CD8-positive, alpha-beta memory T cell (primary cell): ENCODE results near the gene SNAPC2. TPM values are rescaled to one million over a fixed set of nuclear protein-coding genes. Genes with fewer than 3 reads are reported as not detected.
A peak's percentile ranks its signal among the peaks of the same experiment; 100 is the strongest.

Experiments
- CTCF ChIA-PET: fragments of 350-600 bp; sonication (Branson Sonifier 250); formaldehyde crosslinking; loops from one replicate; lab custom pipeline; 2021; ENCODE audit warnings: antibody characterized with exemption; lab: Charles Lee
- POLR2A ChIA-PET: fragments of 350-600 bp; sonication (Branson Sonifier 250); formaldehyde crosslinking; loops from one replicate; lab custom pipeline; 2021; ENCODE audit warnings: antibody characterized with exemption; lab: Charles Lee
- DNase-seq, 5 donors: peaks; one replicate each; pipeline versions ENCODE4 v3.0.0 to v3.0.0-alpha.2; 2020 to 2022; ENCODE audit warnings: mixed read lengths in 1 of 5
- H3K27ac ChIP-seq: one replicate; pipeline ENCODE4 v1.7.0; 2013; ENCODE audit warnings: low read depth, mild to moderate bottlenecking, low read length, moderate library complexity
- H3K27me3 ChIP-seq: 2 replicates; pipeline ENCODE4 v1.7.0; 2013; ENCODE audit warnings: low read length, mild to moderate bottlenecking; ENCODE audit not compliant: insufficient read depth, poor library complexity, severe bottlenecking
- H3K36me3 ChIP-seq: 2 replicates; pipeline ENCODE4 v1.7.0; 2013; ENCODE audit warnings: mild to moderate bottlenecking, low read length, moderate library complexity; ENCODE audit not compliant: insufficient read depth
- H3K4me1 ChIP-seq: 2 replicates; pipeline ENCODE4 v1.7.0; 2013; ENCODE audit warnings: mild to moderate bottlenecking, low read length, moderate library complexity; ENCODE audit not compliant: insufficient read depth
- H3K4me3 ChIP-seq: 2 replicates; pipeline ENCODE4 v1.7.0; 2013; ENCODE audit warnings: mild to moderate bottlenecking, low read length
- H3K9me3 ChIP-seq: 2 replicates; pipeline ENCODE4 v1.7.0; 2013; ENCODE audit warnings: mild to moderate bottlenecking, low read length
- H3K27ac Mint-ChIP-seq, 8 donors: one replicate each; pipeline ENCODE4 v1.8.0; 2020 to 2021; ENCODE audit warnings: mixed read lengths in 8 of 8, mild to moderate bottlenecking in 6 of 8, inconsistent platforms in 3 of 8, moderate library complexity in 3 of 8
- H3K27me3 Mint-ChIP-seq, 2 donors: one replicate each; pipeline ENCODE4 v1.8.0; 2020 to 2021; ENCODE audit warnings: mixed read lengths in 2 of 2, mild to moderate bottlenecking in 1 of 2, moderate library complexity in 1 of 2
- H3K36me3 Mint-ChIP-seq, 3 donors: one replicate each; pipeline ENCODE4 v1.8.0; 2020 to 2021; ENCODE audit warnings: mixed read lengths in 3 of 3, inconsistent platforms in 1 of 3, mild to moderate bottlenecking in 1 of 3
- H3K4me1 Mint-ChIP-seq, 3 donors: one replicate each; pipeline ENCODE4 v1.8.0; 2020 to 2021; ENCODE audit warnings: mixed read lengths in 3 of 3, inconsistent platforms in 1 of 3, mild to moderate bottlenecking in 1 of 3
- H3K4me3 Mint-ChIP-seq, 7 donors: one replicate each; pipeline ENCODE4 v1.8.0; 2020 to 2021; ENCODE audit warnings: mixed read lengths in 7 of 7, mild to moderate bottlenecking in 6 of 7, moderate library complexity in 4 of 7, inconsistent platforms in 2 of 7
- H3K9me3 Mint-ChIP-seq, 5 donors: one replicate each; pipeline ENCODE4 v1.8.0; 2020 to 2022; ENCODE audit warnings: mixed read lengths in 5 of 5, mild to moderate bottlenecking in 3 of 5, moderate library complexity in 2 of 5, inconsistent platforms in 1 of 5
- polyA plus RNA-seq: library from polyadenylated mRNA; unstranded; fragments of 300-500 nt; fragmentation: Illumina TruSeq; gene quantifications from one replicate; pipeline ENCODE4 v1.2.3, GENCODE V29; 2021
- total RNA-seq, 2 experiments: library from RNA; stranded (reverse); gene quantifications; one replicate each; pipeline ENCODE4 v1.2.3, GENCODE V29; 2021

SNAPC2 gene
- total and polyA plus RNA-seq, 3 experiments from 2014 or later: 17.4 to 21.9 (median 18.2) TPM

DNA sequence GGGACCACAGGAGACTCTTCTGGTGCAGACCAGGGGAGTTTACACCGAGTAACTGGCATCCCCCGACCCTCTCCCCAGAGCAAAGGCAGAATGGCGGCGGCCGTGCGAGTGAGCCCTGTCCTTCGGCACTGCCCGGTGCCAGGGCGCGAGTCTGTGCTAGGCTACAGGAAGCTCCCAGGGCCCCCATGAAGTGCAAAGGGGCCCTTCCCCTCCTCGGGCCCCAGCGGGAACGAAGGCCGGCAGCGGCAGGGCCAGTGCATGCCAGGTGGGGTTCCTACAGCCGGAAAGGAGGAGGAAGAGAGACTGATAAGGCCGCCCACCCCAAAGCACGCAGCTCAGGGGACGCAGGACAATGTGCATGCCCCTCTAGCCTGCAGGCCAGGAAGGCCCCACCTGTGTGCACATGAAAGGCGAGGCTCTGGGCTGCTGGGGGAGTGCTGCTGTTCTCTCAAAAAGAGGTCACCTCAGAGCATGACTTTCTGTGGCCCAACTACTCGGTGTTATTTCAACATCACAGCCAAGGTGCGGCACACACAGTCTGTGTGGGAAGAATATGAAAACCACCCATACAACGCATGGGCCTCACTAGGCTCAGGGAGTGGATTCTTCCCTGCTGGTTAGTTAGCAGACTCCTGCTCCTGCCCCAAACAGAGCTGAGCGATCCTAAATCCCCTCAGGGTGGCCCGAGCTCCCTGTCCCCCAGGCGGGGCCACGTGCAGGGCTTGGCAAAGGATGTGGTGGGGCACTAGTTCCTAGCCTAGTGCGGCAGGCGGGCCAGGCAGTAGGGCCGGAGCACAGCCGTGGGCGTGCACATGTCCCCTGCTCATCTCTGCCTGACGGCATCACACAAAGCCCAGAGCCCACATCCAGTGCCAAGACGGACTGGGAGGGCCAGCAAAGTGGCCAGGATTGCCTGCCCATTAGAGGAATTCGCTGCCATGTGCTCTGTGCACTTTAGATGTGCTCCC lies 51.7 kb downstream of the SNAPC2 start:
- H3K9me3 Mint-ChIP-seq: no peaks in the 10 kb centered on the region
- H3K4me3 Mint-ChIP-seq: no peak overlapping the region
- H3K9me3 ChIP-seq: no peaks in the 10 kb centered on the region
- DNase-seq: no peak
- H3K36me3 Mint-ChIP-seq: peaks cover 0 to 70% (median 3%) of the 10 kb centered on the region in 3 donors
- H3K4me1 Mint-ChIP-seq: no peaks in the 10 kb centered on the region
- H3K27me3 Mint-ChIP-seq: no peaks in the 10 kb centered on the region
- ChIA-PET POLR2A (no interaction called here), CTCF (no interaction called here)
- no peaks in the 10 kb centered on the region for H3K27me3 ChIP-seq
- no peaks in the 10 kb centered on the region for H3K4me1 ChIP-seq
- H3K27ac Mint-ChIP-seq: peak overlapping the region in 1 of 8 donors; percentile 5
- no peak overlapping the region for H3K27ac ChIP-seq
- H3K4me3 ChIP-seq: no peak overlapping the region
- H3K36me3 ChIP-seq: peaks cover 8% of the 10 kb centered on the region

Other genes with a start within 250 kb of the SNAPC2 start
- not detected for gene MCEMP1, start 243.2 kb upstream of the SNAPC2 start, total RNA-seq
- gene MCEMP1, start 243.2 kb upstream of the SNAPC2 start, polyA plus RNA-seq: not detected
- 10 to 100 TPM; 63.5 to 70.1 TPM for gene TRAPPC5, start 239.5 kb upstream of the SNAPC2 start, total RNA-seq
- 155 TPM for gene TRAPPC5, start 239.5 kb upstream of the SNAPC2 start, polyA plus RNA-seq
- gene FCER2, start 218.2 kb upstream of the SNAPC2 start, total RNA-seq: 1 to 10 TPM in 1 of 2 experiments, under 1 TPM in 1; 0.96 to 1.6 TPM
- gene FCER2, start 218.2 kb upstream of the SNAPC2 start, polyA plus RNA-seq: not detected
- not detected for gene CLEC4G, start 188.2 kb upstream of the SNAPC2 start, total RNA-seq
- not detected for gene CLEC4G, start 188.2 kb upstream of the SNAPC2 start, polyA plus RNA-seq
- under 1 TPM; 0.16 to 0.28 TPM for gene CD209, start 172.8 kb upstream of the SNAPC2 start, total RNA-seq
- gene CD209, start 172.8 kb upstream of the SNAPC2 start, polyA plus RNA-seq: not detected
- not detected for gene CLEC4M, start 157.1 kb upstream of the SNAPC2 start, total RNA-seq
- gene CLEC4M, start 157.1 kb upstream of the SNAPC2 start, polyA plus RNA-seq: not detected
- 1 to 10 TPM; 6.7 to 7.4 TPM for gene EVI5L, start 90.1 kb upstream of the SNAPC2 start, total RNA-seq
- gene EVI5L, start 90.1 kb upstream of the SNAPC2 start, polyA plus RNA-seq: 2.9 TPM
- gene PRR36, start 45.9 kb upstream of the SNAPC2 start, total RNA-seq: not detected
- not detected for gene PRR36, start 45.9 kb upstream of the SNAPC2 start, polyA plus RNA-seq
- not detected for gene LRRC8E, start 31.8 kb upstream of the SNAPC2 start, total RNA-seq
- not detected for gene LRRC8E, start 31.8 kb upstream of the SNAPC2 start, polyA plus RNA-seq
- 10 to 100 TPM; 35.9 to 38.3 TPM for gene MAP2K7, start 16.5 kb upstream of the SNAPC2 start, total RNA-seq
- gene MAP2K7, start 16.5 kb upstream of the SNAPC2 start, polyA plus RNA-seq: 2.0 TPM
- 1 to 10 TPM; 7.7 to 8.6 TPM for gene TGFBR3L, start 5.5 kb upstream of the SNAPC2 start, total RNA-seq
- gene TGFBR3L, start 5.5 kb upstream of the SNAPC2 start, polyA plus RNA-seq: 1.3 TPM
- under 1 TPM; 0.42 to 0.72 TPM for gene CTXN1, start 5.8 kb downstream of the SNAPC2 start, total RNA-seq
- not detected for gene CTXN1, start 5.8 kb downstream of the SNAPC2 start, polyA plus RNA-seq
- gene TIMM44, start 23.3 kb downstream of the SNAPC2 start, total RNA-seq: 100 to 1,000 TPM; 105 to 107 TPM
- gene TIMM44, start 23.3 kb downstream of the SNAPC2 start, polyA plus RNA-seq: 16.9 TPM
- gene ELAVL1, start 85.3 kb downstream of the SNAPC2 start, total RNA-seq: 100 to 1,000 TPM; 156 to 164 TPM
- gene ELAVL1, start 85.3 kb downstream of the SNAPC2 start, polyA plus RNA-seq: 63.3 TPM
- not detected for gene CCL25, start 132.4 kb downstream of the SNAPC2 start, total RNA-seq
- not detected for gene CCL25, start 132.4 kb downstream of the SNAPC2 start, polyA plus RNA-seq
- gene FBN3, start 229.3 kb downstream of the SNAPC2 start, total RNA-seq: not detected
- gene FBN3, start 229.3 kb downstream of the SNAPC2 start, polyA plus RNA-seq: not detected